Ovary (tissue), 3 donors: Measurements from ENCODE around the gene FOSL2.
A peak's percentile ranks its signal among the peaks of the same experiment; 100 is the strongest.

Experiments
- EP300 ChIP-seq: sonication (generic); formaldehyde crosslinking; IDR thresholded peaks from one replicate; pipeline ENCODE4 v1.6.1; 2017; ENCODE audit warnings: antibody characterized with exemption
- POLR2A ChIP-seq: fragments of 450-650 bp; IDR thresholded peaks from one replicate; pipeline ENCODE4 v1.6.1; 2017; ENCODE audit warnings: antibody characterized with exemption, mild to moderate bottlenecking, moderate library complexity
- TF ChIP-seq, protein P1 (sequence below), 3 donors: fragments of 450-650 bp in 2 of 3; fragments of 200-600 bp in 1 of 3; IDR thresholded peaks; one replicate each; pipeline versions ENCODE4 v1.5.1 to v1.8.0; 2016 to 2022; ENCODE audit warnings: antibody characterized with exemption in 3 of 3, mild to moderate bottlenecking in 1 of 3
- donor health status: DM: no; HTN: no; CAD: no.

DNA sequence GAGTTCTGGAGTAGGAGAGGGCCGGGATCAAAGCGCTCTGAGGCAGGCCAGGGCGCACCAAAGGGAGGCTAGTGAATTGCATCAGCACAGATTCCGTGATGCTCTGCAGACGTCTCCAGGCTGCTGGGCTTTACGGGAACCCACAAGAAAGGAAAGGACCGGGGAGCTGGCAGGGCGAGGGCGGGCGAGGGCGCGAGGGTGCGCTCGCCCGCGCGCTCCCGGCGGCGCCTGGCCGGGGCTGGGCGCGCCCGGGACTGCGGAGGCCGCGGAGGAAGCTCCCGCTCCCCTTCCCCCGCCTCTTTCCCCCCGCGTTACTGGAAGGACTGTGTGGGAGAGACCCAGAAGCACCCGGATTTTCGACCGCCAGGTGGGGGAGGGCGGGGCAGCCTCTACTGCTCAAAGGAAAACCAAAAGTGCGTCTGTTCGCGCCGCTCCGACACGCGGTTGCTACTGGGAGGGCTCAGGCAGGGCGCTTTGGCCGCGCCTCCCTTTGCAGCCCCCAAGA lies 2.4 kb upstream of the FOSL2 start:
- peak; percentile 44 for TF ChIP-seq POLR2A
- TF ChIP-seq, protein P1, sequence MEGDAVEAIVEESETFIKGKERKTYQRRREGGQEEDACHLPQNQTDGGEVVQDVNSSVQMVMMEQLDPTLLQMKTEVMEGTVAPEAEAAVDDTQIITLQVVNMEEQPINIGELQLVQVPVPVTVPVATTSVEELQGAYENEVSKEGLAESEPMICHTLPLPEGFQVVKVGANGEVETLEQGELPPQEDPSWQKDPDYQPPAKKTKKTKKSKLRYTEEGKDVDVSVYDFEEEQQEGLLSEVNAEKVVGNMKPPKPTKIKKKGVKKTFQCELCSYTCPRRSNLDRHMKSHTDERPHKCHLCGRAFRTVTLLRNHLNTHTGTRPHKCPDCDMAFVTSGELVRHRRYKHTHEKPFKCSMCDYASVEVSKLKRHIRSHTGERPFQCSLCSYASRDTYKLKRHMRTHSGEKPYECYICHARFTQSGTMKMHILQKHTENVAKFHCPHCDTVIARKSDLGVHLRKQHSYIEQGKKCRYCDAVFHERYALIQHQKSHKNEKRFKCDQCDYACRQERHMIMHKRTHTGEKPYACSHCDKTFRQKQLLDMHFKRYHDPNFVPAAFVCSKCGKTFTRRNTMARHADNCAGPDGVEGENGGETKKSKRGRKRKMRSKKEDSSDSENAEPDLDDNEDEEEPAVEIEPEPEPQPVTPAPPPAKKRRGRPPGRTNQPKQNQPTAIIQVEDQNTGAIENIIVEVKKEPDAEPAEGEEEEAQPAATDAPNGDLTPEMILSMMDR (IDR thresholded peaks at IDR 0.05): peak in 2 of 3 donors; percentile 50 to 56
- TF ChIP-seq EP300: no peak
